ENCODE measurements around the gene ROBO4. TPM values are rescaled to one million over a fixed set of nuclear protein-coding genes. Genes with fewer than 3 reads are reported as not detected.

The ROBO4 gene
- total and polyA plus RNA-seq, 2 of the 13 experiments (the other 11 are each of a cell fraction or from before 2014, with no cell fraction given), result 0.07 to 1.1 TPM

GRCh38 chr11:124882339-124883071 is 15.2 kb downstream of the ROBO4 start (continued):
- TF ChIP-seq TP53 (CRISPR knock-in tag; conservative IDR thresholded peaks at IDR 0.05) (no peak), NCOA2 (CRISPR knock-in tag; IDR thresholded peaks at IDR 0.05) (peak; percentile 85), MTA3 (CRISPR knock-in tag; IDR thresholded peaks at IDR 0.05) (no peak), MEIS1 (CRISPR knock-in tag; IDR thresholded peaks at IDR 0.05; ENCODE audit: borderline replicate concordance) (peak; percentile 48; the same call in 1 of the 2 replicates), NR2C2 (CRISPR knock-in tag; IDR thresholded peaks at IDR 0.05; ENCODE audit: borderline replicate concordance) (peak; percentile 57; the same call in 1 of the 2 replicates), U2AF1 (optimal IDR thresholded peaks at IDR 0.05; ENCODE audit: low read depth, low read length) (no peak), ZC3H13 (CRISPR knock-in tag; IDR thresholded peaks at IDR 0.05) (no peak), KAT2B (IDR thresholded peaks at IDR 0.05; ENCODE audit: borderline replicate concordance, low read depth, low read length) (no peak), ZNF549 (CRISPR knock-in tag; IDR thresholded peaks at IDR 0.05) (no peak), SOX5 (CRISPR knock-in tag; IDR thresholded peaks at IDR 0.05; ENCODE audit: borderline replicate concordance) (peak; percentile 60; the same call in 1 of the 2 replicates), ZNF784 (CRISPR knock-in tag; IDR thresholded peaks at IDR 0.05; ENCODE audit: borderline replicate concordance) (no peak), DMAP1 (CRISPR knock-in tag; IDR thresholded peaks at IDR 0.05) (no peak; the same call in 1 of the 2 replicates), RBFOX2 (IDR thresholded peaks at IDR 0.05; ENCODE audit: low read depth, low read length) (no peak), SP140L (CRISPR knock-in tag; IDR thresholded peaks at IDR 0.05; ENCODE audit: borderline replicate concordance) (no peak), ATF3 (CRISPR knock-in tag; IDR thresholded peaks at IDR 0.05) (no peak), ARID5B (CRISPR knock-in tag; IDR thresholded peaks at IDR 0.05) (peak; percentile 89), SIN3B (IDR thresholded peaks at IDR 0.05; ENCODE audit: low read length) (no peak), ZFX (CRISPR knock-in tag; IDR thresholded peaks at IDR 0.05; ENCODE audit: low read depth) (peak; percentile 65), ATF7 (IDR thresholded peaks at IDR 0.05) (no peak), ATF7 (CRISPR knock-in tag; IDR thresholded peaks at IDR 0.05) (no peak), RFX3 (CRISPR knock-in tag; IDR thresholded peaks at IDR 0.05) (no peak), POLR2G (IDR thresholded peaks at IDR 0.05; ENCODE audit: low read depth, low read length) (no peak), ZNF282 (IDR thresholded peaks at IDR 0.05; ENCODE audit: partially characterized antibody) (no peak), ARNT (IDR thresholded peaks at IDR 0.05) (no peak), MAX (IDR thresholded peaks at IDR 0.05) (peak; percentile 62)
- TF ChIP-seq, protein P1, sequence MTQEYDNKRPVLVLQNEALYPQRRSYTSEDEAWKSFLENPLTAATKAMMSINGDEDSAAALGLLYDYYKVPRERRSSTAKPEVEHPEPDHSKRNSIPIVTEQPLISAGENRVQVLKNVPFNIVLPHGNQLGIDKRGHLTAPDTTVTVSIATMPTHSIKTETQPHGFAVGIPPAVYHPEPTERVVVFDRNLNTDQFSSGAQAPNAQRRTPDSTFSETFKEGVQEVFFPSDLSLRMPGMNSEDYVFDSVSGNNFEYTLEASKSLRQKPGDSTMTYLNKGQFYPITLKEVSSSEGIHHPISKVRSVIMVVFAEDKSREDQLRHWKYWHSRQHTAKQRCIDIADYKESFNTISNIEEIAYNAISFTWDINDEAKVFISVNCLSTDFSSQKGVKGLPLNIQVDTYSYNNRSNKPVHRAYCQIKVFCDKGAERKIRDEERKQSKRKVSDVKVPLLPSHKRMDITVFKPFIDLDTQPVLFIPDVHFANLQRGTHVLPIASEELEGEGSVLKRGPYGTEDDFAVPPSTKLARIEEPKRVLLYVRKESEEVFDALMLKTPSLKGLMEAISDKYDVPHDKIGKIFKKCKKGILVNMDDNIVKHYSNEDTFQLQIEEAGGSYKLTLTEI (CRISPR knock-in tag; conservative IDR thresholded peaks at IDR 0.05), result no peak

All from HepG2 (cell line).